GM21390 (cell line): ENCODE results near the gene HMCN2.

Experiments
- ATAC-seq: cut with Tn5 transposase; IDR thresholded peaks from one replicate; pipeline ENCODE4 v1.9.1; 2021; ENCODE audit not compliant: unreplicated experiment

Gene HMCN2

DNA sequence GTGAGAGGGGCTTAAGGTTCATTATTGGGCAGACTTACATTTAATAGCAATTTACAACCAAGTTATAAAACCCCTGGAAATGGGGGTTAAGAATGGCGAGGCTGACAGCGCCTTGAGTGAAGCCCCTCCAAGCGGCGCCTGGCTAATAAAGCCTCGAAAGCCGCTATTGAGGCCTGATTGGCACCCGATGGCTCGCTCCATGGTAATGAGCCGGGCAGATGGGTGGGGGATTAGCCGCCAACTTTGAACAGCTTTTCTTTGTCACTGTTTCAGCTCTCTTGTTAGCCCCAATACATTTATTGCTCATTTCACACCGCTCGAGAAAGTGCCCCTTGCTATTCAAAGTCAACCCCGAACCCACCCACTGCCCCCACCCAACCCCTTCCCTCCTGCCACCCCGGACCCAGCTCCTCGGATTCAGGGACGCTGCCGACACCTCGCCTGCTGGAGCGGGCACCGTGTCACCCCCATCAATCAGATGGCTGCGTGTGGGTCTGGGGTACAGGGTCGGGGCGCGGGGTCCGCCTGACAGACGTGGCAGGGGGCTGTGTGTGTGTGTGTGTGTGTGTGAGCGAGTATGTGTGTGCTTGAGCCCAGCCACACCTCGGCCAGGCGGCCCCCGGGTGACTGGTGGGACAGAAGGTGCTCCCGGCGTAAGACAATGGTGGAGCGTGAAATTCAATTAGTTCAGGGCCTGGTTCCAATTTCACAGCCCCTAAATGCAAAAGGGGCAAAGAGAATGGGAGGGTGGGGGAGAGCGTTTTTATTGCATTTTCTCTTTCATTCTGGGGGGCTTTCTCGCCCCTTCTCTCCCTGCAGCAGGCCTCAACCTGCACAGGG lies 213.4 kb downstream of the HMCN2 start:
- ATAC-seq, result no peak

DNA sequence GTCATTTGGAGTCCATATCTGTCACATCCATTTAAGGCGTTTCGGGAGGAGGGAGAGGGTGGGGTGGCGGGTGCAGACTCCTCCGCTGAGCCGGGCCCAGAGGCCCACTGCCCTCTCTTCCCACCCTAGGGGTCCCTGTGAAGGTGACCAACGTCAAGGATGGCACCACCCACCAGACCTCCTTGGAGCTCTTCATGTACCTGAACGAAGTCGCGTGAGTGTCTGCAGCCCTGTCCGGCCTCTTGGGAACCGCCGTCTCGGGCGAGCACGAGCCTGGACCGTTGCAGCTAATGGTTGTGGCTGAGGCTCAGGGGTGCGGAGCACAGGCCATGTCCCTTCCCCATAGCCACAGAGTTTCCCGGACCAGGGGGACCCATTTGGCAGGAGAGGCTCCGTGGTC lies 214.0 kb downstream of the HMCN2 start:
- ATAC-seq, result no peak

DNA sequence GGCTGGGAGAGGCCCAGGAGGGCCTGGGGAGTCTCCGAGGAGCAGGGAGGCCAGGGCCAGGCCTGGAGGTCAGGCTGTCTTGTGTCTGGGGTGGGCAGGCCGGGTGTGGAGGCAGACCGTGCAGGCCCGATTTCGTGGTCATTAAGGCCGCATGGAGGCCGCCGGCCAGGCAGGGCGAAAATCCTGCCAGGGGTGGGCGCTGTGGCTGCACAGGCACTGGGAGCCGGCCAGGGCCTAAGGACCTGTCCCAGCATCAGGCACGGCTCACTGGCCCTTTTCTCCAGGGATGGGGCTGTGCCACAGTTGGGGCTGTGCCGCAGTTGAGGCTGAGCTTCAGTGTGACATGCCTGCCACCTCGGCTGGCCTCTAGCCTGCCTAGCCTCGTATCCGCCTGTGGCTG lies 215.1 kb downstream of the HMCN2 start:
- ATAC-seq, result no peak

DNA sequence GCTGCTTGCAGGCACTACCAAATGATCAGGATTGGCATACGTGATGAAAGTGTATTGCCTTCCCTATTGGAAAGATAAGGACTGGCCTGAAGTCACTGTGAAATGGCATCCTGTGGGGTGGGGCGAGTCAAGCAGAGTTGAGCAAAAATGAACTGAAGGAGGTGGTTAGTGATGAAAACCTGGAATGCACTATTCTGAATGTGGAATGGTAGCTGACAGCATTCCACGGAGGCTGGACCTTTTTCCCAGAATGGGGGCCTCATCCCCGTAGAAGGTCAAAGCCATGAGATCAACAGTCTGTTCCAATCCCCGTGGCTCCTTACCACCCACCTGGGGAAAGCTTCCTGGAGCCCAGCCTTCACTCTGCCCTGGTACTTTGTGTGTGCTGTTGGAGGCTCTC lies 216.9 kb downstream of the HMCN2 start:
- ATAC-seq, result no peak

DNA sequence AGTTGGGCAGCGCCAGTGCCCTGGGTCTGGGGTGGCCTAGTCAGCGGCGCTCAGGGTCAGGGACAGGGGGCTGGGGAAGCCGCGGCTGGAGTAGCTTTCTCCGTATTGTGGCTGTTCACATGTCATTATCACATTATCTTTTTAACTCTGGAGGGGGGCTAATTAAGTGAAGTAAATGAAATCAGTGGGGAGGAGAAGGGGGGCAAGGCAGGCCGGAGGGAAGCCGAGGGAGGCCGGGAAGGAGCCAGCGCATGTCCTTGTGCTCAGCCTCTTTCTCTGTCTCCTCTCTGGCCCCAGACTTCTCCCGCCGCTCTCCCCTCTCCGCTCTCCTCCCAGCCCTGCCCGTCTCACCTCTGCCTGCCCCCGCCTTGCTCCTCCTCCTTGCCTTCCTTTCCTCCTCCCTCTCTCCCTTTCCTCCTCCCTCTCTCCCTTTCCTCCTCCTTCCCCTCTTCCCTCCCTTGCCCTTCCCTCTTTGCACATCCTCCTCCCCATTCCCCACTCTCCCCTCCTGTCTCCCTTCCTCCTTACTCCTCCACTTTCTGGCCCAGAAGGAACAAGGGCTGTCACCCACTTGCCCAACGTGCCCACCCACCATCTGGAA lies 217.9 kb downstream of the HMCN2 start:
- no peak for ATAC-seq
